ENCODE results near the gene KLF3. TPM values are rescaled to one million over a fixed set of nuclear protein-coding genes. Genes with fewer than 3 reads are reported as not detected.

The KLF3 gene
- total RNA-seq, 1 donor from 2014 or later: 15.9 TPM

DNA sequence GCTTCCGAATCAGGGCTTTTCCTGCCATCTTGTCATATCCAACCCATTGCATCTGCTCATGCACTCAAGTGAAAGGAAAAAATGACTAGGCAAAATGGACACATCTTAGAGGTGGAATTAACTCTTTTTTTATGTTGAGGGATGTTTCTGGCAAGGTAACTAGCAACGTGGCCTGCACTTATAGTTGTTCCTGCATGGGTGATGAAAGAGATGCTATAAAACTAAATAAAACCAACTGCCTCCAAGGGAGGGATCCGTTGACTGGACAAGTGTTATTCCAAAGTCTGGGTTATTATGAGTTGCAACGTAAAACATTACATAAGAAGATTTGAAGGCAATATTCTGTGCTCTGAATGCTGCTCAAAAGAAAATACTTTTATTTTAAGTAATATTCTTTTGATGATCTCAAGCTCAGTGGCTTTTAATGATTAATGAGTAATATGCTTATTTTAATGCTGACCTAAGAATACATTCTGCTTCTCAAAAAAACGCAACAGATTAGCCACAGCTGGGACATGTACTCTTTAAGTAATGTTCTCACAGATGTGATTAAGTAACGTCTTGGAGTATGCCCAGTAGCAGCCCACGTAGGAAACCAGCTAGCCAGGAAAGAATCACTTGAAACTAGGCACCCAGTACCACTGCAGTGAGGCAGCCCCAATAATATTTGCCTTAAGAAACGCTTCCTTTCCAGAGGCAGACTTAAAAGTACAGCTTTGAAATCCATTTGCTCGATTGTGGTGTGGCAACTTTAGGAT is 27.4 kb downstream of the KLF3 start:
- DNase-seq (no peak), ATAC-seq (ENCODE audit: low read depth) (no peak)
- Mint-ChIP-seq H3K9me3 (no peaks in the 10 kb centered on the region), H3K27me3 (no peaks in the 10 kb centered on the region), H3K27ac (no peak overlapping the region), H3K36me3 (ENCODE audit: low read depth) (peaks cover 84% of the 10 kb centered on the region), H3K4me3 (no peak overlapping the region), H3K4me1 (no peaks in the 10 kb centered on the region)
- intact Hi-C loops (cut with micrococcal nuclease): no loop called here
- POLR2A ChIA-PET: interaction anchor here (0.6 kb wide), 1 partner anchor 28 kb away, joined by 4 read pairs; no protein-coding TSS in a partner anchor
- TF ChIP-seq, protein P1, sequence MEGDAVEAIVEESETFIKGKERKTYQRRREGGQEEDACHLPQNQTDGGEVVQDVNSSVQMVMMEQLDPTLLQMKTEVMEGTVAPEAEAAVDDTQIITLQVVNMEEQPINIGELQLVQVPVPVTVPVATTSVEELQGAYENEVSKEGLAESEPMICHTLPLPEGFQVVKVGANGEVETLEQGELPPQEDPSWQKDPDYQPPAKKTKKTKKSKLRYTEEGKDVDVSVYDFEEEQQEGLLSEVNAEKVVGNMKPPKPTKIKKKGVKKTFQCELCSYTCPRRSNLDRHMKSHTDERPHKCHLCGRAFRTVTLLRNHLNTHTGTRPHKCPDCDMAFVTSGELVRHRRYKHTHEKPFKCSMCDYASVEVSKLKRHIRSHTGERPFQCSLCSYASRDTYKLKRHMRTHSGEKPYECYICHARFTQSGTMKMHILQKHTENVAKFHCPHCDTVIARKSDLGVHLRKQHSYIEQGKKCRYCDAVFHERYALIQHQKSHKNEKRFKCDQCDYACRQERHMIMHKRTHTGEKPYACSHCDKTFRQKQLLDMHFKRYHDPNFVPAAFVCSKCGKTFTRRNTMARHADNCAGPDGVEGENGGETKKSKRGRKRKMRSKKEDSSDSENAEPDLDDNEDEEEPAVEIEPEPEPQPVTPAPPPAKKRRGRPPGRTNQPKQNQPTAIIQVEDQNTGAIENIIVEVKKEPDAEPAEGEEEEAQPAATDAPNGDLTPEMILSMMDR (IDR thresholded peaks at IDR 0.05): no peak
- CTCF ChIA-PET: interaction anchor here (1.3 kb wide), 1 partner anchor 39 kb away, joined by 3 read pairs; no protein-coding TSS in a partner anchor

DNA sequence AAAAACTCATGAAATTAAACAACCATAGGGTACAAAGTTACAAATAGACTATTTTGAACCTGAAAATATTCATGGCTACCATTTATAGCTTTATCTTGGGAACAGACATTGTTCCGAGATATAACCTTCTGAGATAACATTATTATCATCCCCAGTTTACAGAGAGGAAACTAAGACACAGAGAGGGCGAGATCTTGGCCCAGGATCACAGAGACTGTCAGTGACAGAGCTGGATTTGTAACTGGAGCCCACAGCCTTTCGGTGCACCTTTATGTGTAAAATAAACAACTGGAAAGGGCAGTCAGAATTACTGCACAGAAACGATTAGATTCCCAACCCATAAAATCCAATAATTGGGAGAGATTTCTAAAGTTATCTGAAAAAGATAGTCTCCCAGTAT is 28.4 kb downstream of the KLF3 start:
- Mint-ChIP-seq H3K9me3 (no peaks in the 10 kb centered on the region), H3K4me3 (no peak overlapping the region), H3K4me1 (no peaks in the 10 kb centered on the region), H3K27me3 (no peaks in the 10 kb centered on the region), H3K36me3 (ENCODE audit: low read depth) (peaks cover 87% of the 10 kb centered on the region), H3K27ac (no peak overlapping the region)
- ATAC-seq (ENCODE audit: low read depth): no peak
- ChIA-PET POLR2A (no interaction called here), CTCF (interaction anchor here (1.3 kb wide), 1 partner anchor 38 kb away, joined by 3 read pairs; no protein-coding TSS in a partner anchor)
- intact Hi-C loops (cut with micrococcal nuclease): no loop called here
- no peak for DNase-seq
- TF ChIP-seq, protein P1 (IDR thresholded peaks at IDR 0.05): no peak

DNA sequence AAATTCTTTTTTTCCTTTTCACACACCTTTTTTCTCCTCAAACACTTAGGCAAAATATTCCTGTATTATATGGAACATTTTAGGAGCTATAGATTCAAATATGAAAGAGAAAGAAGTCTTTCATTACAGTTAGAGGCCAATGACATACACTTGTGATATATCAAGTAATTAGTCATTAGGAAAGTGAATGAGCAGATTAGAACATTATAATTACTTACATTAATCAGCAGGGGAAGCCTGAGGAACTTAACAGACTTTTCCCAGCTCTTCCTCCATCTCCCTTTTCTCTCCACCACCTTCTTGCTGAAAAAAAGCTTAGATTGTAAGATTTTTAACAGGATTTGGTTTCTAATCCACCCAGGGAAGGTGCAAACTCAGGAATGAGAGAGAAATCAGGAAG is 29.6 kb downstream of the KLF3 start:
- DNase-seq: no peak
- Mint-ChIP-seq H3K27ac (no peak overlapping the region), H3K9me3 (no peaks in the 10 kb centered on the region), H3K27me3 (no peaks in the 10 kb centered on the region), H3K4me3 (no peak overlapping the region), H3K36me3 (ENCODE audit: low read depth) (peaks cover 88% of the 10 kb centered on the region), H3K4me1 (no peaks in the 10 kb centered on the region)
- no peak for ATAC-seq (ENCODE audit: low read depth)
- ChIA-PET POLR2A (interaction anchor here (0.7 kb wide), 1 partner anchor 31 kb away, joined by 3 read pairs; no protein-coding TSS in a partner anchor), CTCF (no interaction called here)
- intact Hi-C loops (cut with micrococcal nuclease): no loop called here
- TF ChIP-seq, protein P1 (IDR thresholded peaks at IDR 0.05): no peak

DNA sequence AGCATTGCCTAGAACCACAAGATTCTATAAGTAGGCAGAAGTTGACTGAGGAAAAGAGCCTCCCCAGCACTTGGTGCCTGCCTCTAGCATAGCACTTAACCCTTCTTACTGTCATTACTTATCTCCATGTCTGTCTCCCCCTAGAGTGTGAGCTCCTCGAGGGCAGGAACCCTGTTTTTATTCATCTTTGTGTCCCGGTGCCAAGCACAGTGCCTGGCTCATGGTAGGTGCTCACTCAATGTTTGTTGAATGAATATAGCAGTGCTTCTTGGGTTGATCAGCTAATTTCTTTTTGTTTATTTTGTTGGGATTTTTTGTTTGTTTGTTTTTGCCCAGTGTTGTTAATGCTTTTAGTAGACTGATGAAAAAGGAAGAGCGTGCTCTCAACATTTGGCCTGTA is 30.3 kb downstream of the KLF3 start:
- H3K36me3 Mint-ChIP-seq (ENCODE audit: low read depth): peaks cover 85% of the 10 kb centered on the region
- POLR2A ChIA-PET: no interaction called here

DNA sequence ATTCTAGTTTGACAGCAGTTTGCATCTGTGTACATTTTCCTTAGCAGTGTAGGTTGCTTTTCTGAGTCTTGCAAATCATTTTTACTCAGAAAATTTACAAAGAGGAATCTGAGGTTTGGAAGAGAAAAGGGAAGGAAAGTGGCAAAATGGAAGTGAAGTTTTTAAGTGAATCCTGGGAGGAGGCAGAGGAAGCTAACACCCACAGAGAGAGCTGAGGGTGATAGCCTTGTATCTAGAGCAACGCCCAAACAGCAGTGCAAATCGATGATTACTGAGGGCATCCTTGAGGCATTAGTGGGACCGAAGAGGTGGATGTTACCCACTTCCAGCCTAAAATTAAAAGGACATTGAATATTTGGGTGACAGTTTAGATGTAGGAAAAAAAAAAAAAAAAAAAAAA is 31.8 kb downstream of the KLF3 start:
- intact Hi-C loops (cut with micrococcal nuclease): no loop called here
- POLR2A ChIA-PET: interaction anchor here (0.7 kb wide), 1 partner anchor 109 kb away, joined by 9 read pairs; no protein-coding TSS in a partner anchor
- no peaks in the 10 kb centered on the region for H3K27me3 Mint-ChIP-seq
- TF ChIP-seq, protein P1 (IDR thresholded peaks at IDR 0.05): no peak
- H3K27ac Mint-ChIP-seq: peak overlapping the region; percentile 18
- H3K36me3 Mint-ChIP-seq (ENCODE audit: low read depth): peaks cover 71% of the 10 kb centered on the region
- DNase-seq: no peak
- CTCF ChIA-PET: no interaction called here
- H3K4me3 Mint-ChIP-seq: no peak overlapping the region
- no peaks in the 10 kb centered on the region for H3K4me1 Mint-ChIP-seq
- no peaks in the 10 kb centered on the region for H3K9me3 Mint-ChIP-seq
- no peak for ATAC-seq (ENCODE audit: low read depth)

More for the DNA sequence above, 30.3 kb downstream of the KLF3 start:
- H3K27ac Mint-ChIP-seq: no peak overlapping the region
- no peaks in the 10 kb centered on the region for H3K27me3 Mint-ChIP-seq
- H3K4me3 Mint-ChIP-seq: no peak overlapping the region
- intact Hi-C loops (cut with micrococcal nuclease): no loop called here
- TF ChIP-seq, protein P1 (IDR thresholded peaks at IDR 0.05): no peak
- ATAC-seq (ENCODE audit: low read depth) (no peak), DNase-seq (no peak)
- H3K9me3 Mint-ChIP-seq: no peaks in the 10 kb centered on the region
- CTCF ChIA-PET: no interaction called here
- no peaks in the 10 kb centered on the region for H3K4me1 Mint-ChIP-seq

Data from activated B cell treated with CpG ODN at 0.5 μM for 24 hours (primary cell).